K562 (cell line): ENCODE results near the gene YJEFN3.

Experiments used
- ARID3A ChIP-seq: IDR thresholded peaks from 2 replicates; pipeline ENCODE4 v1.6.1; 2012; ENCODE audit warnings: low read depth, low read length, improper control_type of control experiment, borderline replicate concordance
- BRF1 ChIP-seq: IDR thresholded peaks from 3 replicates; pipeline ENCODE4 v1.6.1; 2011; ENCODE audit warnings: borderline replicate concordance, mild to moderate bottlenecking; ENCODE audit not compliant: insufficient read length; ENCODE audit errors: extremely low read depth
- CTCF ChIP-seq, 3 experiments: IDR thresholded peaks in 2 of 3; conservative IDR thresholded peaks in 1 of 3; 2 replicates each; pipeline ENCODE4 v1.5.1; 2011 to 2012; ENCODE audit warnings: low read length in 3 of 3, mild to moderate bottlenecking in 3 of 3, control low read depth in 2 of 3, improper control_type of control experiment in 1 of 3, inconsistent platforms in 1 of 3, low read depth in 1 of 3, mixed read lengths in 1 of 3, moderate library complexity in 1 of 3; ENCODE audit not compliant: insufficient read depth in 2 of 3
- ESRRA ChIP-seq: fragments of 450-650 bp; IDR thresholded peaks from 2 replicates; pipeline ENCODE4 v1.6.1; 2014; ENCODE audit warnings: low read depth, mild to moderate bottlenecking, moderate library complexity, borderline replicate concordance
- EZH2 ChIP-seq: IDR thresholded peaks from 2 replicates; pipeline ENCODE4 v1.6.1; 2012; ENCODE audit warnings: low read depth, mild to moderate bottlenecking, inconsistent platforms, low read length, borderline replicate concordance
- GTF2E2 ChIP-seq: fragments of 200-800 bp; sonication (Bioruptor generic); IDR thresholded peaks from 2 replicates; pipeline ENCODE4 v1.6.1; 2016; ENCODE audit warnings: missing genetic modification characterization, missing compliant biosample characterization
- MAX ChIP-seq: sonication (generic); formaldehyde crosslinking; IDR thresholded peaks from 2 replicates; pipeline ENCODE4 v1.9.0; 2022; ENCODE audit warnings: mild to moderate bottlenecking, missing genetic modification reagents
- MTA2 ChIP-seq: fragments of 450-650 bp; IDR thresholded peaks from 2 replicates; pipeline ENCODE4 v1.6.1; 2016; ENCODE audit warnings: low read depth
- RAD21 ChIP-seq, 2 experiments: fragments of 250-450 bp in 1 of 2; fragments of 450-650 bp in 1 of 2; sonication (Bioruptor Pico) in 1 of 2; formaldehyde crosslinking in 1 of 2; IDR thresholded peaks in 1 of 2; conservative IDR thresholded peaks in 1 of 2; 2 replicates each; pipeline versions ENCODE4 v1.4.0 to v1.8.0; 2020 to 2022; ENCODE audit warnings: mild to moderate bottlenecking in 2 of 2, moderate library complexity in 1 of 2
- RCOR1 ChIP-seq, 2 experiments: IDR thresholded peaks; 2 replicates each; pipeline ENCODE4 v1.6.1; 2012; ENCODE audit warnings: low read depth in 2 of 2, low read length in 2 of 2, borderline replicate concordance in 1 of 2, improper control_type of control experiment in 1 of 2
- SETDB1 ChIP-seq: IDR thresholded peaks from one replicate; pipeline ENCODE4 v1.6.1; 2012; ENCODE audit warnings: low read length, control low read depth, inconsistent platforms
- TFE3 ChIP-seq: fragments of 450-650 bp; formaldehyde crosslinking; IDR thresholded peaks from 2 replicates; pipeline ENCODE4 v1.4.0; 2020; ENCODE audit warnings: mild to moderate bottlenecking, mixed read lengths
- ZBTB26 ChIP-seq: fragments of 450-650 bp; formaldehyde crosslinking; IDR thresholded peaks from 2 replicates; pipeline ENCODE4 v1.4.0; 2022; ENCODE audit warnings: missing genetic modification characterization
- ZNF644 ChIP-seq: fragments of 200-800 bp; sonication (Bioruptor generic); IDR thresholded peaks from 2 replicates; pipeline ENCODE4 v1.6.1; 2016; ENCODE audit warnings: low read depth, missing genetic modification characterization, missing compliant biosample characterization

- TF ChIP-seq SETDB1 (no peak), RAD21 (CRISPR knock-in tag; conservative IDR thresholded peaks at IDR 0.05 in 1 of 2, IDR thresholded peaks at IDR 0.05 in 1 of 2) (no peak), CTCF (IDR thresholded peaks at IDR 0.05 in 2 of 3, conservative IDR thresholded peaks at IDR 0.05 in 1 of 3; ENCODE audit: insufficient read depth in 2 of 3, low read depth in 1 of 3, low read length in 3 of 3) (no peak), MTA2 (no peak), MAX (CRISPR knock-in tag) (no peak), GTF2E2 (tag) (no peak), BRF1 (no peak), EZH2 (no peak), ZBTB26 (CRISPR knock-in tag) (no peak), ESRRA (no peak), ZNF644 (tag) (no peak), TFE3 (CRISPR knock-in tag) (no peak), ARID3A (no peak), RCOR1 (IDR thresholded peaks at IDR 0.05; ENCODE audit: borderline replicate concordance in 1 of 2, low read depth in 2 of 2, low read length in 2 of 2) (no peak)
Observed at GRCh38 chr19:19524053-19524452, 4.7 kb upstream of the YJEFN3 start.
